Pancreas (tissue), 10 donors: ENCODE data around the gene C21orf91. TPM values are rescaled to one million over a fixed set of nuclear protein-coding genes. Genes with fewer than 3 reads are reported as not detected.

Experiments used
- ATAC-seq, 4 donors: fragments of 200-7000 bp; cut with Tn5 transposase; one replicate each; pipeline versions ENCODE4 v1.8.0 to v1.9.1; 2020; ENCODE audit warnings: mild to moderate bottlenecking in 4 of 4, moderate library complexity in 4 of 4
- DNase-seq, 6 donors: peaks; one replicate each; pipeline ENCODE4 v3.0.0-alpha.2; 2020
- FAIRE-seq: peaks from 2 replicates; lab custom pipeline; 2012; peaks lifted over from hg19 to GRCh38; lab: Jason Lieb, UNC
- H3K27ac ChIP-seq, 4 donors: fragments of 200-600 bp; sonication (generic); 1 replicate in 3 of 4; 2 replicates in 1 of 4; pipeline versions ENCODE4 v1.5.0 to v1.8.0; 2020
- H3K27me3 ChIP-seq, 4 donors: fragments of 200-600 bp; one replicate each; pipeline ENCODE4 v1.8.0; 2021
- H3K36me3 ChIP-seq, 3 donors: fragments of 200-600 bp; sonication (generic) in 1 of 3; one replicate each; pipeline versions ENCODE4 v1.5.0 to v1.8.0; 2020 to 2021
- H3K4me1 ChIP-seq, 3 donors: fragments of 200-600 bp; one replicate each; pipeline ENCODE4 v1.8.0; 2021
- H3K4me3 ChIP-seq, 4 donors: fragments of 200-600 bp; sonication (generic) in 2 of 4; one replicate each; pipeline versions ENCODE4 v1.5.0 to v1.8.0; 2020 to 2021
- H3K9me3 ChIP-seq, 4 donors: fragments of 200-600 bp; one replicate each; pipeline ENCODE4 v1.8.0; 2021
- whole genome bisulfite sequencing, 2 donors: extraction: QIAGEN DNeasy Blood & Tissue Kit; methylation state at CpG; one replicate each; pipeline ENCODE4 v1.1.7; 2013; 5-methylcytosine and 5-hydroxymethylcytosine counted together
- intact Hi-C, 3 donors: fragments of 100-400 bp; cut with DNase I; formaldehyde crosslinking; loops; one replicate each; pipeline versions ENCODE4 v1.11.1 to v1.14.2; 2022
- polyA plus RNA-seq, 2 donors: library from polyadenylated mRNA; stranded (reverse); fragments of 200-250 nt; gene quantifications; one replicate each; pipeline ENCODE4 v1.2.3, GENCODE V29; 2013
- total RNA-seq, 6 donors: library from RNA; stranded (reverse); fragmentation: NEBNext Ultra II Directional in 4 of 6; extraction: Animal tissue kit (Norgen Biotek cat#: 25700) in 4 of 6; gene quantifications; one replicate each; pipeline versions ENCODE4 v1.2.1 to v1.2.4, GENCODE V29; 2021 to 2023
- TF ChIP-seq, protein P1 (sequence below), 4 donors: fragments of 200-600 bp; sonication (generic) in 3 of 4; IDR thresholded peaks; one replicate each; pipeline versions ENCODE4 v1.5.0 to v1.8.0; 2021; ENCODE audit warnings: antibody characterized with exemption in 4 of 4
- donor health status: healthy with polysubstance abuse.
- donor health status: DM: no; HTN: no; CAD: no; lungs with moderate emphysema.
- donor health status: DM: no; HTN: no; CAD: no.
- donor health status: control.
- donor health status: control.
- donor health status: Bipolar disorder and iron deficiency.
- donor health status: DM: yes; HTN: yes; CAD: no.
- donor health status: DM: no; HTN: no; CAD: no.
- donor health status: DM: no; HTN: no; CAD: no.
- donor health status: DM: yes; HTN: yes; CAD: no.

Gene C21orf91
- total and polyA plus RNA-seq, 8 donors: 1.1 to 8.1 (median 3.5) TPM

DNA sequence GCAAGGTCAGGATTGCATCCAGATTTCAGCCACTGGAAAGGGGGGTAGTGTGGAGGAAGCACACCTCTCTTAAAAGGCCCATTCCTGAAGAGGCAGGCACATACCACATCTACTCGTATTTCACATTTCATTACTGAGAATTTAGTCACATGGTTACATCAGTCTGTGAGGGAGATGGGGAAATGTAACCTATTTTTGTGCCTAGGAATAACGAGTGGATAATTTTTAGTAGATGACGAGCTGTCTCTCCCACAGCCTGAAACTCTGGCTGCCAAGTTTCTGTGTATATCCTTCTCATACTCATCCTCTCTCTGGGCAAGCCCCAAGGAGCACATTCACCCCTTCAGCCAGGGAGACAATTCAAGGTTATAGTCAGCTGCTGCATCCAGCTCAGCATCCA is 10.3 kb upstream of the C21orf91 start:
- DNase-seq: no peak
- TF ChIP-seq, protein P1, sequence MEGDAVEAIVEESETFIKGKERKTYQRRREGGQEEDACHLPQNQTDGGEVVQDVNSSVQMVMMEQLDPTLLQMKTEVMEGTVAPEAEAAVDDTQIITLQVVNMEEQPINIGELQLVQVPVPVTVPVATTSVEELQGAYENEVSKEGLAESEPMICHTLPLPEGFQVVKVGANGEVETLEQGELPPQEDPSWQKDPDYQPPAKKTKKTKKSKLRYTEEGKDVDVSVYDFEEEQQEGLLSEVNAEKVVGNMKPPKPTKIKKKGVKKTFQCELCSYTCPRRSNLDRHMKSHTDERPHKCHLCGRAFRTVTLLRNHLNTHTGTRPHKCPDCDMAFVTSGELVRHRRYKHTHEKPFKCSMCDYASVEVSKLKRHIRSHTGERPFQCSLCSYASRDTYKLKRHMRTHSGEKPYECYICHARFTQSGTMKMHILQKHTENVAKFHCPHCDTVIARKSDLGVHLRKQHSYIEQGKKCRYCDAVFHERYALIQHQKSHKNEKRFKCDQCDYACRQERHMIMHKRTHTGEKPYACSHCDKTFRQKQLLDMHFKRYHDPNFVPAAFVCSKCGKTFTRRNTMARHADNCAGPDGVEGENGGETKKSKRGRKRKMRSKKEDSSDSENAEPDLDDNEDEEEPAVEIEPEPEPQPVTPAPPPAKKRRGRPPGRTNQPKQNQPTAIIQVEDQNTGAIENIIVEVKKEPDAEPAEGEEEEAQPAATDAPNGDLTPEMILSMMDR (IDR thresholded peaks at IDR 0.05): no peak
- no peaks in the 10 kb centered on the region for H3K27me3 ChIP-seq
- 59 to 70% methylated on average over 3 of the region's 3 CpGs for WGBS, 2 donors
- H3K9me3 ChIP-seq: no peaks in the 10 kb centered on the region
- H3K4me1 ChIP-seq: no peaks in the 10 kb centered on the region
- no peaks in the 10 kb centered on the region for H3K36me3 ChIP-seq
- no peak for FAIRE-seq
- H3K27ac ChIP-seq: no peak overlapping the region
- intact Hi-C loops: no loop called here
- ATAC-seq: no peak
- H3K4me3 ChIP-seq: no peak overlapping the region

- Histone ChIP-seq H3K4me3 (no peak overlapping the region), H3K27ac (no peak overlapping the region), H3K27me3 (no peaks in the 10 kb centered on the region), H3K36me3 (no peaks in the 10 kb centered on the region), H3K4me1 (no peaks in the 10 kb centered on the region), H3K9me3 (no peaks in the 10 kb centered on the region)
- no peak for DNase-seq
- intact Hi-C loops: no loop called here
- 49 to 56% methylated on average over 3 of the region's 3 CpGs for WGBS, 2 donors
- peak in 1 of 4 donors; percentile 31 for ATAC-seq
- TF ChIP-seq, protein P1 (IDR thresholded peaks at IDR 0.05): no peak
- FAIRE-seq: no peak
These were observed 9.1 kb upstream of the C21orf91 start for GRCh38 chr21:17828223-17828622.

DNA sequence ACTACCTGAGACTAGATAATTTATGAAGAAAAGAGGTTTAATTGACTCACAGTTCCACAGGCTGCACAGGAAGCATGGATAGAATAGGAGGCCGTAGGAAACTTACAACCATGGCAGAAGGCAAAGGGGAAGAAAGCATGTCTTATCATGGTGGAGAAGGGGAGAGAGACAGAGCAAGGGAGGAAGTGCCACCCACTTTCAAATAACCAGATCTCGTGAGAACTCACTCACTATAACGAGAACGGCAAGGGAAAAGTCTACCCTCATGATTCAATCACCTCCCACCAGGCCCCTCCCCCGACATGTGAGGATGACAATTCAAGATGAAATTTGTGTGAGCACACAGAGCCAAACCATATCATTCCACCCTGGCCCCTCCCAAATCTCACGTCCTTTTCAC is 4.7 kb upstream of the C21orf91 start:
- WGBS, 2 donors: 57 to 74% methylated on average over 6 of the region's 6 CpGs
- Histone ChIP-seq H3K27ac (no peak overlapping the region), H3K9me3 (no peaks in the 10 kb centered on the region), H3K36me3 (no peaks in the 10 kb centered on the region), H3K27me3 (no peaks in the 10 kb centered on the region), H3K4me3 (no peak overlapping the region), H3K4me1 (peaks cover 0 to 3% (median 3%) of the 10 kb centered on the region in 3 donors)
- DNase-seq: no peak
- intact Hi-C loops: no loop called here
- ATAC-seq: no peak
- FAIRE-seq: no peak
- TF ChIP-seq, protein P1 (IDR thresholded peaks at IDR 0.05): no peak

DNA sequence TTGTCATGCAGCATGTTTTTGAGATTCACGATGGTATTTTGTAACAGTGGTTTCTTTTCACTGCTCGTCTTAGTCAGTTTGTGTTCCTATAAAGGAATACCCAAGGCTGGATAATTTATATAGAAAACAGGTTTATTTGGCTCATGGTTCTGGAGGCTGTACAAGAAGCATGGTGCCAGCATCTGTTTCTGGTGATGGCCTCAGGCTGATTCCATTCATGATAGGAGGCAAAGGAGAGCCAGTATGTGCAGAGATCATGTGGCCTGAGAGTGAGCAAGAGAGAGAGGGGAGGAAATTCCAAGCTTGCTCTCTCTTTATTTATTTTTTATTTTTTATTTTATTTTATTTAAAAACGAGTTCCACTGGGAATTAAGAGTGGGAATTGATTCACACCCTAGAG is 2.0 kb upstream of the C21orf91 start:
- Histone ChIP-seq H3K27me3 (no peaks in the 10 kb centered on the region), H3K4me1 (peaks cover 0 to 18% (median 7%) of the 10 kb centered on the region in 3 donors), H3K36me3 (no peaks in the 10 kb centered on the region), H3K27ac (no peak overlapping the region), H3K9me3 (no peaks in the 10 kb centered on the region), H3K4me3 (no peak overlapping the region)
- TF ChIP-seq, protein P1 (IDR thresholded peaks at IDR 0.05): no peak
- ATAC-seq: no peak
- no peak for FAIRE-seq
- DNase-seq: no peak
- intact Hi-C loops: no loop called here
- 75 to 76% methylated on average over 3 of the region's 3 CpGs for WGBS, 2 donors

GRCh38 chr21:17819877-17820229 is 697 bp upstream of the C21orf91 start:
- WGBS, 2 donors: 0 to 1% methylated on average over 6 of the region's 6 CpGs
- Histone ChIP-seq H3K27ac (peak overlapping the region; percentile 90 to 95 (median 93)), H3K27me3 (no peaks in the 10 kb centered on the region), H3K4me1 (peaks cover 0 to 18% (median 7%) of the 10 kb centered on the region in 3 donors), H3K4me3 (peak overlapping the region; percentile 76 to 97 (median 92)), H3K9me3 (no peaks in the 10 kb centered on the region), H3K36me3 (no peaks in the 10 kb centered on the region)
- DNase-seq: peak in 1 of 6 donors; percentile 57
- intact Hi-C loops: no loop called here
- ATAC-seq: peak; percentile 46 to 59 (median 56)
- TF ChIP-seq, protein P1 (IDR thresholded peaks at IDR 0.05): peak in 1 of 4 donors; percentile 7
- FAIRE-seq: no peak
